ENCODE results near the gene SH3RF3. TPM values are rescaled to one million over a fixed set of nuclear protein-coding genes. Genes with fewer than 3 reads are reported as not detected.

The SH3RF3 gene
- total RNA-seq, 2 experiments from 2014 or later, result 0.05 to 0.06 TPM

- DNase-seq (no peak), ATAC-seq (no peak)
- Mint-ChIP-seq H3K4me1 (peaks cover 28% of the 10 kb centered on the region), H3K4me3 (no peak overlapping the region), H3K27me3 (peaks cover 75% of the 10 kb centered on the region), H3K36me3 (no peaks in the 10 kb centered on the region), H3K9me3 (ENCODE audit: low read depth) (no peaks in the 10 kb centered on the region), H3K27ac (no peak overlapping the region)
- CTCF ChIA-PET, result no interaction called here
Observed at GRCh38 chr2:109331081-109331480, 202.1 kb downstream of the SH3RF3 start.

DNA sequence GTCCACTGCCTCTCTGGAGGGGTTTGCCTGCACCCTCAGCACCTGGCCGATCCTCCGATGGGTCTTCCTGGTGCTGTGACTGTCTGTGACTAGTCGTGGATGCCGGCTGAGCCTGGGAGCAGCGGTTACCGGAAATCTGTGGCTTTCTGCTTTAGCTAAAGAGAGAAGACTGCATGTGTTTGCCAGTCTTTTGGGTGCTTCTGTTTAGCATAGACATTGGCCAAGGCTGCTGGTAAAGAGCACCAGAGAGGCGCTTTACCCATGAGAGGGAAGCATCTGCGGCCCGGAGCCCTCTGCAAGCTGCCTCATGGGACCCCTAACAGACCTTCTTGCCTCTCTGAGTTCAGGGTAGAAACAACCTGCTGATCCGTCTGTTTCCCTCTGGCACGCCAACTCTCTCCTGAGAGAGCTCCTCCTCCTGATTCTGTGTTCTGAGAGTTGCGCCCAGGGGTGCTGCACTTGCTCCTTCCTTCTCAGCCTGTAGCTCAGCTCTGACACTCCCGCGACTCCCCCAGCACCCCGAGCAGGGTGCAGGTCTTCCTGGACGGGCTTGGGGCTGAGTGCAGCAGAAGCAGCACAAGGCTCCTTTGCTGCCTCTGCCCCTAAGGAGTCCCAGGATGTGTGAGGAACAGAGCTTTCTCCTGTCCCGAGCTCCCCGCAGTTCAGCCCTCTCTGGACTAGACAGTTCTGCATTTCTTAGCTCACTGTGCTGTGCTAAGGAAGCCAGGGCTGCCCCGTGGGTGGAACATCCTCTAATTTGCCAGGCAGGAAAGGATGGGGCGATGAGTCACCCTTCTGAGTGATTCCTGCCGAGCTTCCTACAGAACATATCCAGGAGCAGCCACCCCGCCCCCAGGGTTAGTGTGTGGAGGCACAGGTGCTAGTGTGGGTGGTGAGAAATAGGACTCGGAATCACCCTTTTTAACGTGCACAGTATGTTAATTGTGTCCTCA lies 203.2 kb downstream of the SH3RF3 start:
- ATAC-seq (peak; percentile 46), DNase-seq (peak; percentile 50)
- CTCF ChIA-PET, result interaction anchor here (1.3 to 1.4 kb wide), 2 partner anchors 10 to 178 kb away, joined by 4 to 7 read pairs; no protein-coding TSS in a partner anchor
- H3K36me3 Mint-ChIP-seq, result no peaks in the 10 kb centered on the region
- H3K9me3 Mint-ChIP-seq (ENCODE audit: low read depth), result no peaks in the 10 kb centered on the region
- H3K27ac Mint-ChIP-seq, result peak overlapping the region; percentile 79
- H3K27me3 Mint-ChIP-seq, result peaks cover 75% of the 10 kb centered on the region
- peaks cover 35% of the 10 kb centered on the region for H3K4me1 Mint-ChIP-seq
- H3K4me3 Mint-ChIP-seq, result peak overlapping the region; percentile 34

GRCh38 chr2:109332880-109333279 lies 203.9 kb downstream of the SH3RF3 start:
- ATAC-seq, result no peak
- Mint-ChIP-seq H3K4me1 (peaks cover 35% of the 10 kb centered on the region), H3K27ac (no peak overlapping the region), H3K36me3 (no peaks in the 10 kb centered on the region), H3K27me3 (peaks cover 77% of the 10 kb centered on the region), H3K9me3 (ENCODE audit: low read depth) (no peaks in the 10 kb centered on the region), H3K4me3 (no peak overlapping the region)
- CTCF ChIA-PET, result interaction anchor here (1.4 kb wide), 1 partner anchor 177 kb away, joined by 7 read pairs; no protein-coding TSS in a partner anchor
- no peak for DNase-seq

DNA sequence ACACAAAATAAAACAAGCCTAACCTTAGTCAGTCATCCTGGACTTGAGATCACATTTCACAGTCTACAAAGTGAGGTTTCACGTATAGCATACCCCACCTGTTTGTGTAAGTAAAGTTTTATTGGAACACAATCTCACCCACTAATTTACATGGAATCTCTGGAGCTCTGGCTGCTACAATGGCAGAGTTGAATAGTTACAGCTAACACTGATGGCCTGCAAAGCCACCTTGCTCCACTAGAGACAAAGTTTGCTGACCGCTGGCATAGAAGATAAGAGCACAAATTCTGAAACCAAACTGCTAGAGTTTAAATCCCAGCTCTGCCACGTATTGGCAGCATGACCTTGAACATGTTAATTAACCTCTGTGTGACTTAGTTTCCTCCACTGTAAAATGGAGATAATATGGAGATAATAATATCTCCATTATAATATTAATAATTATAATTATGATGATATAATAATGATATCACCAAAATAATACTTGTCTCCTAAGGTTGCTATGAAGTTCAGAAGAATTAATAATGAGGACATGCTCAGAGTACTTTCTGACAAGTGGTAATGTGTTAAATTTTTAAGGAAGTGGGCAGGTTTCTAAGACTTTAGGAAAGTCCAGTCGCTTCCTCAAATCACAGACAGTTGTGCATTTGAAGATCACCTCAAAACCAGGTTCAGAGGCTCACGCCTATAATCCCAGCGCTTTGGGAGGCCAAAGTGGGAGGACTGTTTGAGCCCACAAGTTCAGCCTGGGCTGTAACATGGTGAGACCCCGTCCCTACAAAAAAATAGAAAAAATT lies 204.6 kb downstream of the SH3RF3 start:
- no peak overlapping the region for H3K27ac Mint-ChIP-seq
- H3K4me3 Mint-ChIP-seq, result no peak overlapping the region
- no peak for ATAC-seq
- DNase-seq, result no peak
- no peaks in the 10 kb centered on the region for H3K36me3 Mint-ChIP-seq
- CTCF ChIA-PET, result no interaction called here
- peaks cover 78% of the 10 kb centered on the region for H3K27me3 Mint-ChIP-seq
- H3K4me1 Mint-ChIP-seq, result peaks cover 35% of the 10 kb centered on the region
- H3K9me3 Mint-ChIP-seq (ENCODE audit: low read depth), result no peaks in the 10 kb centered on the region

DNA sequence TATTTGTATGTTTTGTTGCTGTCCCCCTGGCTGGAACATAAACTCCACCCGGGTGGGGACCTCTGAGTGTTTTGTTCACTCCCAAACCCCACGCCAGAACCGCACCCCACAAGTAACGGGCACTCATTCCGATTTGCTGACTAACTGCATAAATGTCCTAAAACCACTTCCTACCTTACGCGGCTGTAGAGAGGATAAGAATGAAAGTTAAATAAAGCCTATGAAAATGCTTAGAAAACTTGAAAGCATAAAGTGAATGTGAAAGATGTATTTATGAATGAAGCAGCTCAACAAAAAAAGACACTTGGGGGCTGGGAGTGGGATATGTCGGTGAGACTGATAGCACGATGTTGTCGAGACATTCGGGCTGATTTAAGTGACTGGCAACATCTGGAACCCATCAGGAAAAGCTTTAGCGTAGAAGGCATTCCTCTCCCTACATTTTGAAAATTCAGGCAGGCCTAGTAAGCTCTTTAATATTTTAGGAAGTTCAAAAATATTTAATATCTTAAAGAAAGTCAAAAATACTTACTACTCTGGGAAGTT lies 206.7 kb downstream of the SH3RF3 start:
- peaks cover 82% of the 10 kb centered on the region for H3K27me3 Mint-ChIP-seq
- CTCF ChIA-PET, result interaction anchor here (0.9 kb wide), 1 partner anchor 10 kb away, joined by 3 read pairs; no protein-coding TSS in a partner anchor
- peak; percentile 71 for DNase-seq
- H3K9me3 Mint-ChIP-seq (ENCODE audit: low read depth), result no peaks in the 10 kb centered on the region
- peaks cover 44% of the 10 kb centered on the region for H3K4me1 Mint-ChIP-seq
- peak overlapping the region; percentile 53 for H3K27ac Mint-ChIP-seq
- peak overlapping the region; percentile 29 for H3K4me3 Mint-ChIP-seq
- no peaks in the 10 kb centered on the region for H3K36me3 Mint-ChIP-seq
- peak; percentile 65 for ATAC-seq

GRCh38 chr2:109336296-109336695 lies 207.3 kb downstream of the SH3RF3 start:
- ATAC-seq (no peak), DNase-seq (no peak)
- CTCF ChIA-PET, result interaction anchor here (0.9 kb wide), 1 partner anchor 10 kb away, joined by 3 read pairs; no protein-coding TSS in a partner anchor
- H3K9me3 Mint-ChIP-seq (ENCODE audit: low read depth), result no peaks in the 10 kb centered on the region
- H3K4me3 Mint-ChIP-seq, result no peak overlapping the region
- peaks cover 50% of the 10 kb centered on the region for H3K4me1 Mint-ChIP-seq
- peaks cover 78% of the 10 kb centered on the region for H3K27me3 Mint-ChIP-seq
- H3K27ac Mint-ChIP-seq, result no peak overlapping the region
- H3K36me3 Mint-ChIP-seq, result no peaks in the 10 kb centered on the region

DNA sequence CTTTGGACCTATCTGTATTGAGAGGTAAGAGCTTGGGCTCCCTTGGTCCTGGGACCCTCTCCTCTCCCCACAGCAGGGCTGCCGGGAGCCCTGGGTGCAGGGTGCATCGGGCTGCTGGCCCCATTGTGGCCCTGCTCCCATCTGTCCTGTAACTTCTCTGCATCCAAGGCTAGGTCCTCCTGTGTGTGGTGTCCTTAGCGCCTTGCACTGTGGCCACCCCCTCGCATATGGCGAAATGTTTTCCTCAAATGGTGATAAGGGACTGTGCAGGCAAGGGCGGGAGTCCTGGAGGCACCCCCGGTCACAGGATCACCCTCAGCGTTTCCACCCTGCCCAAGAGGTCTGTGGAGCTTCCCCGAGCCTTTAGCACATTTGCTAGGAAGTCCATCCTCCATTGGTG lies 208.2 kb downstream of the SH3RF3 start:
- H3K27me3 Mint-ChIP-seq, result peaks cover 74% of the 10 kb centered on the region
- H3K4me3 Mint-ChIP-seq, result no peak overlapping the region
- DNase-seq (no peak), ATAC-seq (no peak)
- H3K27ac Mint-ChIP-seq, result no peak overlapping the region
- no peaks in the 10 kb centered on the region for H3K9me3 Mint-ChIP-seq (ENCODE audit: low read depth)
- H3K4me1 Mint-ChIP-seq, result peaks cover 52% of the 10 kb centered on the region
- no peaks in the 10 kb centered on the region for H3K36me3 Mint-ChIP-seq
- CTCF ChIA-PET, result no interaction called here

DNA sequence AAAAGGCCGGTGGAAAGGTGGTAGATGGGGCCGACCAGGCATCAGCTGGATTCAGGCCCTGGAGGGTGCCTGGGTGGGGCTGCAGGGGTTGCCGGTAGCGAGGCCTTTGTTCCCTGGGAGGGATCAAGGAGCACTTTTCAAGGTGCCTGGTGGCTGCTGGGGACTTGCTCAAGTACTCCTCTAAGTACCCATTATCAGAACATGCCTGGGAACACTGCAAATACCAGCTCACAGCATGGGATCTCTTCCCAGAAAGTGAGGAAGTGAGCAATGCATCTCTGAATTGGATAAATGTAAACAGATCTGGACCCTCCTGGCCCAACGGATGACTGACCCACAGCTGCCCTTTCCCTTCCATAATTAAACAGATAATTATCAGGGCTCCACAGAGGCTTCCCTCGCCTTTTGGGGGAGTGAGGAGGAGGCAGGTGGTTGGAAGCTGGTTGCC lies 210.5 kb downstream of the SH3RF3 start:
- Mint-ChIP-seq H3K9me3 (ENCODE audit: low read depth) (no peaks in the 10 kb centered on the region), H3K36me3 (no peaks in the 10 kb centered on the region), H3K4me1 (peaks cover 40% of the 10 kb centered on the region), H3K27ac (no peak overlapping the region), H3K27me3 (peaks cover 78% of the 10 kb centered on the region), H3K4me3 (no peak overlapping the region)
- CTCF ChIA-PET, result no interaction called here
- peak; percentile 14 for DNase-seq
- no peak for ATAC-seq

DNA sequence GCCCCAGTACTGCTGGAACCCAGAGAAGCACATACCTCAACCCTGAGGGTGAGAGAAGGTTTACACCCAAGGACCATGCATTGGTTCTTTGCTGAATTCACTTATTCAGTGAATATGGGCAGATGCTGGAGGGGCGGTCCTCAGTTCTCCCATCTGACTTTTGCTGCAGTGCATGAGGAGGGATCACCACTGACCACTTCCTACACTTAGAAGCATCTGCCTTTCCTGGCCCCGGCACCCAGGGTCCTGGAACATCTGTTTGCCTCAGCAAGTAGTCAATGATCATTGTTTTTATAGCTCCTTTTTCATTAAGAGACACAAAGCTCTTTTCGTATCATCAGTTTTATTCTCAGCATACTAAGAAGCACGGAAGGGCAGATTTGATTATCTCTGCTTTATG lies 211.4 kb downstream of the SH3RF3 start:
- no peak overlapping the region for H3K4me3 Mint-ChIP-seq
- no peak overlapping the region for H3K27ac Mint-ChIP-seq
- H3K27me3 Mint-ChIP-seq, result peaks cover 75% of the 10 kb centered on the region
- H3K9me3 Mint-ChIP-seq (ENCODE audit: low read depth), result no peaks in the 10 kb centered on the region
- CTCF ChIA-PET, result no interaction called here
- no peak for ATAC-seq
- H3K36me3 Mint-ChIP-seq, result no peaks in the 10 kb centered on the region
- H3K4me1 Mint-ChIP-seq, result peaks cover 33% of the 10 kb centered on the region
- DNase-seq, result peak; percentile 16

- no peak overlapping the region for H3K4me3 Mint-ChIP-seq
- H3K9me3 Mint-ChIP-seq (ENCODE audit: low read depth), result no peaks in the 10 kb centered on the region
- no peaks in the 10 kb centered on the region for H3K36me3 Mint-ChIP-seq
- peaks cover 22% of the 10 kb centered on the region for H3K4me1 Mint-ChIP-seq
- H3K27ac Mint-ChIP-seq, result no peak overlapping the region
- DNase-seq, result peak; percentile 23
- no peak for ATAC-seq
- peaks cover 71% of the 10 kb centered on the region for H3K27me3 Mint-ChIP-seq
- CTCF ChIA-PET, result no interaction called here
Observed at GRCh38 chr2:109341355-109342255, 212.6 kb downstream of the SH3RF3 start.

DNA sequence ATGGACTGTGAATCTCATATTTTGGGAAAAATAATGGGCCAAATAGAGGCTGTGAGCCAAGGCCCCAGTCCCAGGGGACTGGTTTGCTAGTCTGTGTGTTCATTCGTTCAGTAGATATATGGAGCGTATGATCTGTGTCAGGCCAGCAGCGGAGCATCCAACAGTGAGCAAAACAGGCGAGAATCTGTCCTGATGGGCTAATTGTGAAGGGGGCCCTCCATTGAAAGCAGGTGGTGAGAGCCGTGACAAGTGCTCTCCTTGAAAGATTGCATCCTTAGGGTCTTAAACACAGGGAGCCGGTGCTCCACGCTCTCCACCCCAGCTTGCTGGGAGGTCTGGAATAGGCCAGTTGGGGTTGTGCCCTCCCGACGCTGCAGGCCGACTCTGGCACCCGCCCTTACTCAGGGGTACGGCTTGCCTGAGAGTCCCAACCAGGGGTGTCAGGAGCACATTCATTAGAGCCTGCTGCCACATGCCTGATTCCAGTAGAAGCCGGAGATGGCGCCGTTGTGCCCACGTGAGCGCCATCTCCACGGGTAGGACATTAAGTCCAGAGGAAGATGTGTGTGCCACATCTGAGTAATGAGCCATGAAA lies 213.3 kb downstream of the SH3RF3 start:
- peaks cover 20% of the 10 kb centered on the region for H3K4me1 Mint-ChIP-seq
- H3K9me3 Mint-ChIP-seq (ENCODE audit: low read depth), result no peaks in the 10 kb centered on the region
- ATAC-seq, result no peak
- H3K36me3 Mint-ChIP-seq, result no peaks in the 10 kb centered on the region
- peaks cover 67% of the 10 kb centered on the region for H3K27me3 Mint-ChIP-seq
- CTCF ChIA-PET, result no interaction called here
- H3K4me3 Mint-ChIP-seq, result no peak overlapping the region
- peak; percentile 29 for DNase-seq
- H3K27ac Mint-ChIP-seq, result no peak overlapping the region

DNA sequence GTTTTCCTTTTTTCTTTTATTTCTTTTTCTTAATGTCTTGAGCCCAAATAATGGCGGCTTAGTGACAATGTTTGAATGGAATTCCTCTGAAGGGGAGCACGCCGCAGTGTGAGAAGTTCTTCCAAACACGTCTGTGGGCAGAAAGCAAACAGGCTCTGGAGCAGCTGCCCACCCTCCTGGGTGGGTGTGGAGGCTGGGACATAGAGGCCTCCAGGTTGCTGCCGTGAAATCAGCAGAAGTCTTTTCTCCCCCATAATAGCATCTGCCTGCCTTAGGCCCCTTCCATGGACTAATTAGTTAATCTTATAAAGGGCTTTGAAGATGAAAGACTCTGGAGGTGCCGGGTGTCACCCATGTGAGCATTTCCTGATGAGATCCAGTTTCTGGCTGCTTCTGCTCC lies 213.9 kb downstream of the SH3RF3 start:
- DNase-seq, result no peak
- no peaks in the 10 kb centered on the region for H3K9me3 Mint-ChIP-seq (ENCODE audit: low read depth)
- CTCF ChIA-PET, result no interaction called here
- no peaks in the 10 kb centered on the region for H3K36me3 Mint-ChIP-seq
- H3K4me3 Mint-ChIP-seq, result no peak overlapping the region
- ATAC-seq, result no peak
- peaks cover 61% of the 10 kb centered on the region for H3K27me3 Mint-ChIP-seq
- no peak overlapping the region for H3K27ac Mint-ChIP-seq
- peaks cover 20% of the 10 kb centered on the region for H3K4me1 Mint-ChIP-seq
